Regular cardiac myocyte (primary cell): Measurements from ENCODE around the gene ACSF2. TPM values are rescaled to one million over a fixed set of nuclear protein-coding genes. Genes with fewer than 3 reads are reported as not detected.

Experiments
- total RNA-seq: library from RNA; depleted of rRNA; stranded (reverse); fragments of >200 nt; gene quantifications from 2 replicates; pipeline ENCODE4 v1.2.3, GENCODE V29; 2014

The ACSF2 gene
- 13.2 and 44.3 TPM in 2 replicates for total RNA-seq

GRCh38 chr17:50425682-50426471, at the start of gene ACSF2:
Gene ACSF2, plus strand, starts transcription at chr17:50426218. Its CDS starts 44 bp downstream, at chr17:50426262.

GRCh38 chr17:50397111-50397918, 28.7 kb upstream of the ACSF2 start, which contains the start of gene LRRC59:
Gene LRRC59, minus strand, starts transcription at chr17:50397523. Its CDS starts 206 bp downstream, at chr17:50397317.

GRCh38 chr17:50468304-50469207, 42.5 kb downstream of the ACSF2 start, which contains the start of gene CHAD:
Gene CHAD, minus strand, starts transcription at chr17:50468880. Its CDS starts 67 bp downstream, at chr17:50468813.

GRCh38 chr17:50478391-50479381, 52.7 kb downstream of the ACSF2 start, which contains the start of gene RSAD1:
Gene RSAD1, plus strand, starts transcription at chr17:50478860. Its CDS starts 25 bp downstream, at chr17:50478885.

GRCh38 chr17:50507871-50508572, 82.0 kb downstream of the ACSF2 start, which contains the start of gene MYCBPAP:
Gene MYCBPAP, plus strand, starts transcription at chr17:50508439. Its CDS starts 236 bp downstream, at chr17:50508675.

Other genes starting within 250 kb of the ACSF2 start
- 508 and 731 TPM in 2 replicates for gene COL1A1, start 224.6 kb upstream of the ACSF2 start, total RNA-seq
- gene TMEM92, start 151.8 kb upstream of the ACSF2 start, total RNA-seq, result not detected in 2 replicates
- 64.8 and 85.7 TPM in 2 replicates for gene XYLT2, start 80.1 kb upstream of the ACSF2 start, total RNA-seq
- gene MRPL27, start 53.0 kb upstream of the ACSF2 start, total RNA-seq, result 51.9 and 95.9 TPM in 2 replicates
- 3.7 and 18.0 TPM in 2 replicates for gene EME1, start 53.0 kb upstream of the ACSF2 start, total RNA-seq
- 133 and 352 TPM in 2 replicates for gene LRRC59, start 28.7 kb upstream of the ACSF2 start, total RNA-seq
- gene CHAD, start 42.7 kb downstream of the ACSF2 start, total RNA-seq, result not detected in 2 replicates
- 16.9 and 20.1 TPM in 2 replicates for gene RSAD1, start 52.6 kb downstream of the ACSF2 start, total RNA-seq
- 0.77 and 2.3 TPM in 2 replicates for gene MYCBPAP, start 82.2 kb downstream of the ACSF2 start, total RNA-seq
- gene EPN3, start 106.5 kb downstream of the ACSF2 start, total RNA-seq, result not detected in 2 replicates
- gene SPATA20, start 121.0 kb downstream of the ACSF2 start, total RNA-seq, result 40.1 and 59.2 TPM in 2 replicates
- gene CACNA1G, start 134.5 kb downstream of the ACSF2 start, total RNA-seq, result under 0.01 TPM in 2 replicates
- 1.2 and 13.0 TPM in 2 replicates for gene ABCC3, start 208.7 kb downstream of the ACSF2 start, total RNA-seq